ENCODE results near the gene RNF114.
"Not testable (repeated sequence)": the region's sequence is repeated elsewhere in the genome, so short reads cannot be mapped to it uniquely, and the experiment has no call there.

RNF114 gene

GRCh38 chr20:49928411-49929141 is 7.6 kb upstream of the RNF114 start:
- DNase-seq, result peak; percentile 80

- no peak for DNase-seq
Measured at GRCh38 chr20:49929142-49929494, 7.1 kb upstream of the RNF114 start.

GRCh38 chr20:49935746-49936152 is 448 bp upstream of the RNF114 start:
- no peak for DNase-seq

- no peak for DNase-seq
Measured at GRCh38 chr20:49937027-49937929, 1.1 kb downstream of the RNF114 start.

GRCh38 chr20:49938173-49939163 is 2.3 kb downstream of the RNF114 start:
- peak; percentile 75 for DNase-seq

- DNase-seq, result no peak
Measured at GRCh38 chr20:49941456-49941855, 5.3 kb downstream of the RNF114 start.

GRCh38 chr20:49942303-49942702 is 6.1 kb downstream of the RNF114 start:
- DNase-seq, result no peak

- DNase-seq, result no peak
Measured at GRCh38 chr20:49942942-49943341, 6.7 kb downstream of the RNF114 start.

- no peak for DNase-seq
Measured at GRCh38 chr20:49945306-49945700, 9.1 kb downstream of the RNF114 start.

GRCh38 chr20:49945701-49946477 is 9.7 kb downstream of the RNF114 start:
- no peak for DNase-seq

- no peak for DNase-seq
Measured at GRCh38 chr20:49948178-49948577, 12.0 kb downstream of the RNF114 start.

- peak; percentile 96 for DNase-seq
Measured at GRCh38 chr20:49948809-49949507, 12.8 kb downstream of the RNF114 start.

- DNase-seq, result peak; percentile 81
Measured at GRCh38 chr20:49951151-49951550, 15.0 kb downstream of the RNF114 start.

- DNase-seq, result no peak
Measured at GRCh38 chr20:49955167-49955566, 19.0 kb downstream of the RNF114 start.

GRCh38 chr20:49955830-49956396 is 19.7 kb downstream of the RNF114 start:
- not testable (repeated sequence) for DNase-seq

GRCh38 chr20:49956689-49957088 is 20.5 kb downstream of the RNF114 start:
- DNase-seq, result no peak

GRCh38 chr20:49957089-49957938 is 21.1 kb downstream of the RNF114 start:
- DNase-seq, result not testable (repeated sequence)

- DNase-seq, result no peak
Measured at GRCh38 chr20:49961413-49961812, 25.2 kb downstream of the RNF114 start.

GRCh38 chr20:49964964-49965780 is 29.0 kb downstream of the RNF114 start:
- DNase-seq, result no peak

All from fibroblast of upper back skin (primary cell).